Endodermal cell (in vitro differentiated cells): ENCODE measurements around the gene KCNG4. TPM values are rescaled to one million over a fixed set of nuclear protein-coding genes. Genes with fewer than 3 reads are reported as not detected.

ENCODE experiments used
- DNase-seq: peaks from one replicate; pipeline ENCODE4 v3.0.0-alpha.2; 2017
- H3K27ac ChIP-seq: 2 replicates; pipeline ENCODE4 v1.5.1; 2013; ENCODE audit warnings: mild to moderate bottlenecking, low read depth, low read length, moderate library complexity
- H3K27me3 ChIP-seq: 2 replicates; pipeline ENCODE4 v1.6.1; 2013; ENCODE audit warnings: mild to moderate bottlenecking, low read length, moderate library complexity; ENCODE audit not compliant: insufficient read depth, control insufficient read depth, poor library complexity, severe bottlenecking
- H3K36me3 ChIP-seq: 2 replicates; pipeline ENCODE4 v1.7.0; 2013; ENCODE audit warnings: mild to moderate bottlenecking, low read length, moderate library complexity; ENCODE audit not compliant: control insufficient read depth, insufficient read depth
- H3K4me1 ChIP-seq: one replicate; pipeline ENCODE4 v1.7.0; 2013; ENCODE audit warnings: low read length; ENCODE audit not compliant: control insufficient read depth, insufficient read depth
- H3K4me3 ChIP-seq: 2 replicates; pipeline ENCODE4 v1.5.1; 2013; ENCODE audit warnings: mild to moderate bottlenecking, low read length, moderate library complexity
- H3K9ac ChIP-seq: 2 replicates; pipeline ENCODE4 v1.6.1; 2013; ENCODE audit warnings: mild to moderate bottlenecking, low read length, moderate library complexity; ENCODE audit not compliant: poor library complexity, severe bottlenecking; ENCODE audit errors: extremely low read depth
- H3K9me3 ChIP-seq: 2 replicates; pipeline ENCODE4 v1.6.1; 2013; ENCODE audit warnings: mild to moderate bottlenecking, low read length, moderate library complexity; ENCODE audit not compliant: control insufficient read depth
- H3K27ac Mint-ChIP-seq: 2 replicates; pipeline ENCODE4 v1.8.0; 2020; ENCODE audit warnings: mixed read lengths
- H3K27me3 Mint-ChIP-seq: 2 replicates; pipeline ENCODE4 v1.8.0; 2021; ENCODE audit warnings: mild to moderate bottlenecking, mixed read lengths; ENCODE audit not compliant: insufficient read depth
- H3K36me3 Mint-ChIP-seq: 2 replicates; pipeline ENCODE4 v1.8.0; 2020; ENCODE audit warnings: low read depth, mixed read lengths
- H3K4me1 Mint-ChIP-seq: 2 replicates; pipeline ENCODE4 v1.8.0; 2020; ENCODE audit warnings: mixed read lengths
- H3K4me3 Mint-ChIP-seq: 2 replicates; pipeline ENCODE4 v1.8.0; 2020; ENCODE audit warnings: mild to moderate bottlenecking, moderate library complexity, mixed read lengths
- H3K9me3 Mint-ChIP-seq: 2 replicates; pipeline ENCODE4 v1.8.0; 2020; ENCODE audit warnings: mild to moderate bottlenecking, mixed read lengths
- WGBS, 2 experiments: methylation state at CpG; one replicate each; pipeline versions ENCODE4 v1.1.5 to v1.1.7; 2013; ENCODE audit warnings: missing lambda C conversion rate in 2 of 2, mixed read lengths in 1 of 2; ENCODE audit not compliant: insufficient coverage in 1 of 2, insufficient read length in 1 of 2; 5-methylcytosine and 5-hydroxymethylcytosine counted together
- total RNA-seq, 2 donors: library from RNA; stranded (reverse); fragmentation: NEBNext Ultra II Directional in 1 of 2; extraction: Animal tissue kit (Norgen Biotek cat#: 25700) in 1 of 2; gene quantifications; 2 replicates in 1 of 2; 3 replicates in 1 of 2; pipeline ENCODE4 v1.2.1, GENCODE V29; 2021
- TF ChIP-seq, protein P1 (sequence below): fragments of 200-600 bp; sonication (generic); conservative IDR thresholded peaks from 2 replicates; pipeline ENCODE4 v1.5.0; 2021; ENCODE audit warnings: antibody characterized with exemption, mild to moderate bottlenecking

KCNG4 gene
- total RNA-seq, 2 donors from 2014 or later, result not detected

DNA sequence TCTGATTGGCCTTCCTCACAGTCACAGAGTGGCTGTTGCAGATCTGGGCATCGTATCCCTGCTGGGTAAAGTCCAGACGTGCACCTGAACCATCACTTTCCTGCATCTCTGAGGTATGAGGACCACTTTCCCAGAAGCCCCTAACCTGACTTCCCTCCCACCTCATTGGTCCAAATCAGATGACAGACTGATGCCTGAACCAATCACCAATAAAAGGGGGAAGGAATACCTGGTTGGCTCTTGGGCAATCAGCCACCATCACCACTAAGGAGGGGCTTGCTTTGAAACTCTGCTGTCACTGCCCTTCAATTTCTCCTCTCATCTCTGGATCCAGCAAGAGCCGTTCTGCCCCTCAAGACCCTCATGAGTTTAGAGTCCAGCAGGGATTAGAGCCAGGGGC lies 41.3 kb upstream of the KCNG4 start:
- TF ChIP-seq, protein P1, sequence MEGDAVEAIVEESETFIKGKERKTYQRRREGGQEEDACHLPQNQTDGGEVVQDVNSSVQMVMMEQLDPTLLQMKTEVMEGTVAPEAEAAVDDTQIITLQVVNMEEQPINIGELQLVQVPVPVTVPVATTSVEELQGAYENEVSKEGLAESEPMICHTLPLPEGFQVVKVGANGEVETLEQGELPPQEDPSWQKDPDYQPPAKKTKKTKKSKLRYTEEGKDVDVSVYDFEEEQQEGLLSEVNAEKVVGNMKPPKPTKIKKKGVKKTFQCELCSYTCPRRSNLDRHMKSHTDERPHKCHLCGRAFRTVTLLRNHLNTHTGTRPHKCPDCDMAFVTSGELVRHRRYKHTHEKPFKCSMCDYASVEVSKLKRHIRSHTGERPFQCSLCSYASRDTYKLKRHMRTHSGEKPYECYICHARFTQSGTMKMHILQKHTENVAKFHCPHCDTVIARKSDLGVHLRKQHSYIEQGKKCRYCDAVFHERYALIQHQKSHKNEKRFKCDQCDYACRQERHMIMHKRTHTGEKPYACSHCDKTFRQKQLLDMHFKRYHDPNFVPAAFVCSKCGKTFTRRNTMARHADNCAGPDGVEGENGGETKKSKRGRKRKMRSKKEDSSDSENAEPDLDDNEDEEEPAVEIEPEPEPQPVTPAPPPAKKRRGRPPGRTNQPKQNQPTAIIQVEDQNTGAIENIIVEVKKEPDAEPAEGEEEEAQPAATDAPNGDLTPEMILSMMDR, result no peak
- Mint-ChIP-seq H3K27ac (no peak overlapping the region), H3K4me3 (no peak overlapping the region), H3K36me3 (no peaks in the 10 kb centered on the region), H3K4me1 (peaks cover 15% of the 10 kb centered on the region), H3K9me3 (no peaks in the 10 kb centered on the region), H3K27me3 (peaks cover 20% of the 10 kb centered on the region)
- peaks cover 14% of the 10 kb centered on the region for H3K27me3 ChIP-seq
- H3K36me3 ChIP-seq, result no peaks in the 10 kb centered on the region
- DNase-seq, result peak; percentile 81
- WGBS, 2 experiments, result 88 to 94% methylated on average over 3 of the region's 3 CpGs
- no peak overlapping the region for H3K4me3 ChIP-seq
- H3K9ac ChIP-seq, result no peak overlapping the region
- peaks cover 8% of the 10 kb centered on the region for H3K4me1 ChIP-seq
- no peak overlapping the region for H3K27ac ChIP-seq
- no peaks in the 10 kb centered on the region for H3K9me3 ChIP-seq

GRCh38 chr16:84279881-84280280 lies 40.1 kb upstream of the KCNG4 start:
- no peak overlapping the region for H3K9ac ChIP-seq
- H3K27ac ChIP-seq, result no peak overlapping the region
- 95 to 96% methylated on average over 9 to 12 of the region's 12 CpGs for WGBS, 2 experiments
- peaks cover 8% of the 10 kb centered on the region for H3K4me1 ChIP-seq
- no peaks in the 10 kb centered on the region for H3K9me3 Mint-ChIP-seq
- H3K27me3 ChIP-seq, result peaks cover 26% of the 10 kb centered on the region
- peaks cover 15% of the 10 kb centered on the region for H3K4me1 Mint-ChIP-seq
- H3K27ac Mint-ChIP-seq, result no peak overlapping the region
- no peaks in the 10 kb centered on the region for H3K9me3 ChIP-seq
- H3K36me3 Mint-ChIP-seq, result no peaks in the 10 kb centered on the region
- H3K4me3 Mint-ChIP-seq, result no peak overlapping the region
- H3K36me3 ChIP-seq, result no peaks in the 10 kb centered on the region
- no peak overlapping the region for H3K4me3 ChIP-seq
- DNase-seq, result no peak
- H3K27me3 Mint-ChIP-seq, result peaks cover 20% of the 10 kb centered on the region
- TF ChIP-seq, protein P1, result no peak

GRCh38 chr16:84278968-84279367 lies 39.2 kb upstream of the KCNG4 start:
- H3K4me3 ChIP-seq, result no peak overlapping the region
- peak; percentile 79 for DNase-seq
- no peaks in the 10 kb centered on the region for H3K9me3 ChIP-seq
- 24% methylated on average over 6 of the region's 6 CpGs; no CpG with 5 or more reads in 1 of the 2 experiments for WGBS, 2 experiments
- H3K9ac ChIP-seq, result no peak overlapping the region
- no peak overlapping the region for H3K27ac Mint-ChIP-seq
- no peak overlapping the region for H3K27ac ChIP-seq
- H3K4me3 Mint-ChIP-seq, result no peak overlapping the region
- peaks cover 11% of the 10 kb centered on the region for H3K4me1 Mint-ChIP-seq
- peaks cover 6% of the 10 kb centered on the region for H3K4me1 ChIP-seq
- H3K27me3 ChIP-seq, result peaks cover 35% of the 10 kb centered on the region
- no peaks in the 10 kb centered on the region for H3K9me3 Mint-ChIP-seq
- H3K36me3 Mint-ChIP-seq, result no peaks in the 10 kb centered on the region
- peaks cover 20% of the 10 kb centered on the region for H3K27me3 Mint-ChIP-seq
- TF ChIP-seq, protein P1, result no peak
- no peaks in the 10 kb centered on the region for H3K36me3 ChIP-seq
